AG09309 (cell line): ENCODE measurements around the gene AGXT2.

Experiments used
- DNase-seq: peaks from one replicate; pipeline ENCODE4 v3.0.0-alpha.2; 2010; ENCODE audit warnings: low read depth
- H3K4me3 ChIP-seq: 2 replicates; pipeline ENCODE4 v1.5.1; 2011; ENCODE audit warnings: mild to moderate bottlenecking, low read depth, low read length, moderate library complexity; ENCODE audit not compliant: control insufficient read depth
- TF ChIP-seq, protein P1 (sequence below): IDR thresholded peaks from 2 replicates; pipeline ENCODE4 v1.5.1; 2011; ENCODE audit warnings: mild to moderate bottlenecking, low read depth, low read length, inconsistent platforms; ENCODE audit not compliant: insufficient read depth, control insufficient read depth; ENCODE audit errors: missing control alignments

The AGXT2 gene

DNA sequence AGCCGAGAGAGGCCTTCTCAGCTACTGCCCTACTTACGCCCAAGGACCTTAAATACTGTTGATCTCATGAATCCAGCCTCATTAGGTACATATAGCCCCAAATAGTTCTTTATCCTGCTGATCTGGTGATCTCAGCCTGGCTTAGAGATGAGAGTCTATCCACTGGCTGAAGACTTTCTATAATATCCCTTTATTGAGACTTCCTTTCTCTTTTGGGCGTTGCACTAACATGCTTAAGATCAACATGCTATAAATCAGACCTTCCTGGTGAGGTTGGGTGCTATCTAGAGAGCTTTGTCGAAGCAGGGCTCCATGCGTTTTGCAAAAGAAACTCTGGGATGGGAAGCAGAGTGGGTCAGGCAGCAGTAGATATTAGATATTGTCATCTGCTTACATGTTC, 44.0 kb upstream of the AGXT2 start:
- no peak overlapping the region for H3K4me3 ChIP-seq
- TF ChIP-seq, protein P1, sequence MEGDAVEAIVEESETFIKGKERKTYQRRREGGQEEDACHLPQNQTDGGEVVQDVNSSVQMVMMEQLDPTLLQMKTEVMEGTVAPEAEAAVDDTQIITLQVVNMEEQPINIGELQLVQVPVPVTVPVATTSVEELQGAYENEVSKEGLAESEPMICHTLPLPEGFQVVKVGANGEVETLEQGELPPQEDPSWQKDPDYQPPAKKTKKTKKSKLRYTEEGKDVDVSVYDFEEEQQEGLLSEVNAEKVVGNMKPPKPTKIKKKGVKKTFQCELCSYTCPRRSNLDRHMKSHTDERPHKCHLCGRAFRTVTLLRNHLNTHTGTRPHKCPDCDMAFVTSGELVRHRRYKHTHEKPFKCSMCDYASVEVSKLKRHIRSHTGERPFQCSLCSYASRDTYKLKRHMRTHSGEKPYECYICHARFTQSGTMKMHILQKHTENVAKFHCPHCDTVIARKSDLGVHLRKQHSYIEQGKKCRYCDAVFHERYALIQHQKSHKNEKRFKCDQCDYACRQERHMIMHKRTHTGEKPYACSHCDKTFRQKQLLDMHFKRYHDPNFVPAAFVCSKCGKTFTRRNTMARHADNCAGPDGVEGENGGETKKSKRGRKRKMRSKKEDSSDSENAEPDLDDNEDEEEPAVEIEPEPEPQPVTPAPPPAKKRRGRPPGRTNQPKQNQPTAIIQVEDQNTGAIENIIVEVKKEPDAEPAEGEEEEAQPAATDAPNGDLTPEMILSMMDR = no peak
- no peak for DNase-seq

GRCh38 chr5:35089334-35090314, 41.9 kb upstream of the AGXT2 start:
- no peak overlapping the region for H3K4me3 ChIP-seq
- DNase-seq = peak; percentile 40
- TF ChIP-seq, protein P1 = peak; percentile 88

DNA sequence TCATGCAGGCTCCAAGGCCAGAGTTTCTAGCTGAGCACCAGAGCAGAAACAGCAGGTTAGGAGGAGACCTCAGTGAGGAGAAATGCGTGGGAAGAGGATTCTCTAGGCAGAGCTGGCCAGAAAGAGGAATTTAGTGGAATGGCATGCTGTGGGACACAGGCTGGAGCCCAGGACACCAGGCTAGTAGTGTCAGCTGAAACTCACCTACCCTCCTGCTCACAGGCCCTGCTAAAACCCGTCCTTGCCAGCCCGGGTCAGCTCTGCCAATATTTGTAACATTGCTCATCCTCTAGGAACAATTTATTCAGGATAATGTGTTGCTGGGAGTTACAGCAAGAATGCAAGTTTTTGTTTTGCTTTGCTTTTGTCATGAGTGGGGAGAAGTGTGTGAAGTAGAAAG, 40.2 kb upstream of the AGXT2 start:
- TF ChIP-seq, protein P1 = no peak
- no peak overlapping the region for H3K4me3 ChIP-seq
- DNase-seq = peak; percentile 24

DNA sequence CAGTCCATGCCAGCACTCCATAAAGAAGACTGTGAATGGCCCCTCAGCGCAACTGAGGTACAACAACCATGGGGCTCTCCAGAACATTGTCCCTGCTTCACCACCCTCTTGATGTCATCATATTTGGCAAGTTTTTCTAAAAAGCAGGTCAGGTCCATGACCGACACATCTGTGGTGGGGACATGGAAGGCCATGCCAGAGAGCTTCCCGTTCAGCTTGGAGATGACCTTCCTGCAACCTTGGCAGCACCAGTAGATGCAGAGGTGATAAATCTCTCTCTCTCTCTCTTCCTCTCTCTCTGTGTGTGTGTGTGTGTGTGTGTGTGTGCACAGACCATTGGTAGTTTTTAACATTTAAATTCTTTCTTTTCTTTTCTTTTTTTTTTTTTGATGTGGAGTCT, 35.4 kb upstream of the AGXT2 start:
- TF ChIP-seq, protein P1 = no peak
- no peak overlapping the region for H3K4me3 ChIP-seq
- no peak for DNase-seq

DNA sequence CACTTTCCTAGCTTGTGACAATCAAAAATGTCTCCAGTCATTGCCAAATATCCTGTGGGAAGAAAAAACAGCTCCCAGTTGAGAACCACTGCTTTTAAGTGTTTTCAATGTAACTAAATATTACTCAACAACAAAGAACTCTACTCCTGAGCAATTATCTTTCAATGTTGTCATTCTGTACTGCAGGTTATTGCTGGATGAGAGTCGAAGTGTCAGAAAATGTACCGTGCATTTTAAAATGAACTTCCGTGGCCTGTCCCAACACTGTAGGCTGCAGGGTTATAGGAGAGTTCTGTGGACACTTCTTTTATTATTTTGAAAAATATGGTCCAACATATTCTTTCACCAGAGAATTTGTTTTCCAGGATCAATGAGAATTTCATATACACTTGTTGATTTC, 34.8 kb upstream of the AGXT2 start:
- no peak overlapping the region for H3K4me3 ChIP-seq
- TF ChIP-seq, protein P1 = no peak
- no peak for DNase-seq

DNA sequence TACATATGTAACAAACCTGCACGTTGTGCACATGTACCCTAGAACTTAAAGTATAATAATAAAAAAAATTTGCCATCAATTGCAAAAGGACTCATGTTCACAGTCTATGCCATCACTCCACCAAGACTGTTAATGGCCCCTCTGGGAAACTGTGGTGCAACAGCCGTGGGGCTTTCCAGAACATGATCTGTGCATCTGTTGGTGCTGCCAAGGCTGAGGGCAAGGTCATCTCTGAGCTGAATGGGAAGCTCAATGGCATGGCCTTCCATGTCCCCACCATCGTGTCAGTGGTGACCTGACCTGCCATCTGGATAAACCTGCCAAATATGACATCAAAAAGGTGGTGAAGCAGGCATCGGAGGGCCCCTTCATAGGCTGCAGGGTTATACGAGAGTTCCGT, 33.4 kb upstream of the AGXT2 start:
- TF ChIP-seq, protein P1 = no peak
- no peak for DNase-seq
- no peak overlapping the region for H3K4me3 ChIP-seq
